GM23338 (cell line): ENCODE data around the gene GNA12.

ENCODE experiments used
- CREB1 ChIP-seq: fragments of 250-450 bp; sonication (Bioruptor Pico); IDR thresholded peaks from 2 replicates; pipeline ENCODE4 v1.5.0; 2020; ENCODE audit warnings: low read depth, mild to moderate bottlenecking, moderate library complexity
- CTCF ChIP-seq, 2 experiments: fragments of 200-600 bp in 1 of 2; sonication (generic) in 1 of 2; conservative IDR thresholded peaks; 2 replicates each; pipeline versions ENCODE4 v1.5.1 to v1.6.1; 2016 to 2017; ENCODE audit warnings: antibody characterized with exemption in 2 of 2, low read depth in 2 of 2, mild to moderate bottlenecking in 2 of 2, moderate library complexity in 1 of 2
- ETS1 ChIP-seq: IDR thresholded peaks from 2 replicates; pipeline ENCODE4 v1.6.1; 2016; ENCODE audit warnings: antibody characterized with exemption
- EZH2 ChIP-seq: fragments of 200-600 bp; sonication (generic); IDR thresholded peaks from one replicate; pipeline ENCODE4 v1.8.0; 2017; ENCODE audit warnings: antibody characterized with exemption, mild to moderate bottlenecking, low read depth; ENCODE audit not compliant: unreplicated experiment
- EZH2phosphoT487 ChIP-seq: fragments of 200-600 bp; sonication (generic); IDR thresholded peaks from one replicate; pipeline ENCODE4 v1.8.1; 2018; ENCODE audit warnings: antibody characterized with exemption; ENCODE audit not compliant: unreplicated experiment
- POLR2AphosphoS5 ChIP-seq: IDR thresholded peaks from 2 replicates; pipeline ENCODE4 v1.6.1; 2016; ENCODE audit warnings: antibody characterized with exemption, low read depth
- REST ChIP-seq: IDR thresholded peaks from one replicate; pipeline ENCODE4 v1.6.1; 2018; ENCODE audit warnings: antibody characterized with exemption; ENCODE audit not compliant: unreplicated experiment

GRCh38 chr7:2841907-2842306 lies 2.2 kb downstream of the GNA12 start:
- TF ChIP-seq EZH2 (no peak), CREB1 (no peak), CTCF (conservative IDR thresholded peaks at IDR 0.05; ENCODE audit: low read depth in 2 of 2) (no peak), POLR2AphosphoS5 (no peak), EZH2phosphoT487 (no peak), ETS1 (no peak), REST (no peak)
